Activated CD4-positive, CD25-positive, alpha-beta regulatory T cell treated with anti-CD3 and anti-CD28 coated beads, Interleukin-2, amount 50 U/mL, for 16 hours (primary cell): Measurements from ENCODE around the gene RAB23.

Source experiments
- DNase-seq: peaks from one replicate; pipeline ENCODE4 v3.0.0-alpha.2; 2020; ENCODE audit warnings: low read depth, low spot score

Gene RAB23

GRCh38 chr6:57221936-57222742 lies at the start of gene RAB23:
RAB23 (minus strand) TSS chr6:57222307; CDS start chr6:57210380, 11,927 bp downstream.
- peak; percentile 56 for DNase-seq

- DNase-seq: no peak
Measured at GRCh38 chr6:57268294-57268640, 46.2 kb upstream of the RAB23 start.

GRCh38 chr6:57267586-57268293 lies 45.6 kb upstream of the RAB23 start:
- no peak for DNase-seq

GRCh38 chr6:57265755-57266221 lies 43.7 kb upstream of the RAB23 start:
- DNase-seq: no peak

GRCh38 chr6:57263739-57264138 lies 41.6 kb upstream of the RAB23 start:
- DNase-seq: no peak

GRCh38 chr6:57262901-57263694 lies 41.0 kb upstream of the RAB23 start:
- no peak for DNase-seq

- no peak for DNase-seq
Measured at GRCh38 chr6:57262488-57262887, 40.4 kb upstream of the RAB23 start.

GRCh38 chr6:57261926-57262325 lies 39.8 kb upstream of the RAB23 start:
- DNase-seq: no peak

- no peak for DNase-seq
Measured at GRCh38 chr6:57259064-57259463, 37.0 kb upstream of the RAB23 start.

- no peak for DNase-seq
Measured at GRCh38 chr6:57257911-57258541, 35.9 kb upstream of the RAB23 start.

- DNase-seq: no peak
Measured at GRCh38 chr6:57256541-57256940, 34.4 kb upstream of the RAB23 start.

- no peak for DNase-seq
Measured at GRCh38 chr6:57255451-57256169, 33.5 kb upstream of the RAB23 start.

- DNase-seq: no peak
Measured at GRCh38 chr6:57254055-57254717, 32.1 kb upstream of the RAB23 start.

- no peak for DNase-seq
Measured at GRCh38 chr6:57252975-57253374, 30.9 kb upstream of the RAB23 start.

- no peak for DNase-seq
Measured at GRCh38 chr6:57252137-57252536, 30.0 kb upstream of the RAB23 start.

GRCh38 chr6:57250348-57250747 lies 28.2 kb upstream of the RAB23 start:
- no peak for DNase-seq

GRCh38 chr6:57248311-57248895 lies 26.3 kb upstream of the RAB23 start:
- DNase-seq: no peak

- DNase-seq: no peak
Measured at GRCh38 chr6:57247603-57248002, 25.5 kb upstream of the RAB23 start.

- no peak for DNase-seq
Measured at GRCh38 chr6:57246307-57246706, 24.2 kb upstream of the RAB23 start.

- no peak for DNase-seq
Measured at GRCh38 chr6:57243954-57244353, 21.8 kb upstream of the RAB23 start.
